ENCODE data around the gene GJB3. TPM values are rescaled to one million over a fixed set of nuclear protein-coding genes. Genes with fewer than 3 reads are reported as not detected.
"Not testable (repeated sequence)": the region's sequence is repeated elsewhere in the genome, so short reads cannot be mapped to it uniquely, and the experiment has no call there.

Gene GJB3
- total RNA-seq, 1 experiment from 2014 or later: 1.6 TPM

- no peak for DNase-seq (ENCODE audit: low spot score)
Measured at GRCh38 chr1:34785231-34785874, 4.3 kb downstream of the GJB3 start.

GRCh38 chr1:34785875-34786470 lies 5.0 kb downstream of the GJB3 start:
- no peak for DNase-seq (ENCODE audit: low spot score)

DNA sequence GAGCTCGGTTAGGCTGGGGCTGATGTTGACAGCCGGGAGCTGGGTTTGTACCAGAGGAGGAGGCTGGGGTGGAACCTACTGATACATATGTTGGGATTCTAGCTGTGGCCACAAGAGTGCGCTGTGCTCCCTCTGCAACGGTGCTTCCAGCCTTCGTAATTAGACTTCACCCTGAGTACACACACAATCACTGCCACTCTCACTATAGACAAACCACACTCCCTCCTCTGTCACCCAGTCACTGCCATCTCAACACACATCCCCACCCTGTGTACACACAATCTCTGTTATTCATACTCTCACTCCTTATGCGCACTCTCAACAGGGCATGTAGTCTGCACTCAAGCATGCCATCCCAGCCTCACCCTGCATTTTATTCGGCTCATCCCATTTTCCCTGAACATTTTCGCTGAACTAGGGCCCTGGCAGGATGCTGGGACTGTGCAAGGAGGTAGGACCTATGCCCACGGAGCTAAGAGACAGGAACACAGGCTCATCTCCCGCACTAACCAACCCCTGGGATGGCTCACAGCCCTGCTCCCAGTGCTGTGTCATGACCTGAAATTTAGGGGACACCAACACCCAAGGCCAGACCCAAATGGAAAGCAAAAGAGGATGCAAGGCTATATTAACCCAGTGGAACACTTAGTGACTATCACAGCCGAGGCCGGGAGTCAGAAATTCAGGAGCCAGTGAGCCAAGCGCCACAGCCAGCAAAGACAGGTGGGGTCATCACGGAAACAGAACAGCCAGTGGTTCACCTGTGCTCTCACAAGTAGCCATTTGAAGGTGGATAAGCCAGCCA lies 5.7 kb downstream of the GJB3 start:
- DNase-seq (ENCODE audit: low spot score): peak; percentile 57

DNA sequence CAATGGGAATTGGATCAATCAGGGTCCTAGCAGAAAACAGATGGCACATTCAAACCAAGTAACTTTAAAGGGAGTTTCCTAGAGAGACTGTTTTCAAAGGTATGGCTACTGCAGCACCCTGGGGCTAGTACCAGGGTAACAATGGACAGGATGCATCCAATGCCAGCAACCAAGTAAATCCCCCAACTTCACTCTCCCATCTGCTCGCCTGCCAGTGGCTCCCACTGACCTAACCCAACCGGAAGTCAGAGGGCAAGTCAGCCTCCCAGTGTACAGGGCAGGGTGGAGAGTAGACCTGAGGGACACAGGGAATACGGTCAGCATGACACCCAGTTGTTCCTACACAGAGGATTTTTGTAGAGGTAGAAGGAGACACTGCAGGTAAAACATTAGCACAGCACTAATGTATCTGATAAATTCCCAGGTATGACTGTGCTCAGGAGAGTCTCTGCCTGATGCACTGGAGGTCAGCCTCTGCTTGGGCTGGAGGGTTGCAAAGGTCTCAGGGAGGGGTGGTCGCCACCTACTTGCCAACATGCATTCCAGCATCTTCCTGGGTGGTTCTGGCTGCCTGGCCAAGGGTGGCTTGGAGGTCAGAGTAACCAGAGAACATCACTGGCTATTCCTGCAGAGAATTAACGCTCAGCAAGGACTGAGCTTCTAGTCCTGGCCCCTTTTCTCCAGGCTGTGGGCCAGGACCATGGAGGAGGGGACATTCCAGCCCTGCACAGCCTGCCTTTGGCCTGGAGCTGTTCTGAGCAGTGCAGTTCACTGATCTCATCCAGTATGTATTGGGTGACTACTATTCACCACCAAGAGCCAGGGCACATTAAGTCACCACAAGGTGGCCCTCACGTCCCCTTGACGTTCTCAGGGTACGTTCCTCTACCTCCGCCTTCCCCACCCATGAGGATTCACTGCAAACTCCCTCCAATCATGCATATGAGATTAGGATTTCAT lies 6.7 kb downstream of the GJB3 start:
- DNase-seq (ENCODE audit: low spot score): no peak

DNA sequence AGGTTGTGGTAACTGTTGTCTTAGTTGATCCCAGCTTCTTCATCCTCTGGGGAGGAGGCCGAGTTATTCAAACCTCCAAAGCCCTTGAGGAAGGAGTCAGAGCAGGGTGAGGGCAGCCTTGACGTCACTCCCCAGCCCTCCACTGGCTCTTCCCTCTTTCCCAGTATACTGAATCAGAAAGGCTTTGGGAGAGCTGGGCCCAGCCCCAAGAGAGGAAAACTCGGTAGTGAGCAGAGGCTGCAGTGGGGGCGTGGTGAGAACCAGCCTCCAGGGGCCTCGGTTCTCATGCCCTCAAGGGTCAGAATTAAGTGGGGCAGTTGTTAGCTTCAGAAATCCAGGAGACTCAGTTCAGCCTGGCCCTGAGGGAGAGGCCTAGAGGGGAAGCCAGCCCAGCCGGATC lies 10.0 kb downstream of the GJB3 start:
- no peak for DNase-seq (ENCODE audit: low spot score)

DNA sequence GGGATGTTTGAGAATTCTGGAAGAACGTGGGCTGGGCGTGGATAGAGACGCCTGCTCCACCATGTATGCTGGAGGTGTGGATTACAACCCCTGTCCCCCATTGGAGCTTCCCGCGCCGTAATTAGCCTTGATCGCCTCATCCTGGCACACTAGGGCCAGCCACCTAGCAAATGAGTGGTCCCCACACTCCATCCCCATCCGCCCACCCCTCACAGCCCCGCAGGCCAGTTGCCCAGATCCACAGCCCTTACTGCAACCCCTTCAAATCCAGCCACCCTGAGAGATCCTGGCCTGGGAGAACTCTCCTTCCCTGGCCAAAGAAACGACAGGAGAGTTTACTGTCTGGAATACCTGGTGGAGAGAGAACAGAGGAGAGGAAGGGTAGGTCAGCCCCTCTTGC lies 11.4 kb downstream of the GJB3 start:
- no peak for DNase-seq (ENCODE audit: low spot score)

- no peak for DNase-seq (ENCODE audit: low spot score)
Measured at GRCh38 chr1:34792868-34793727, 12.1 kb downstream of the GJB3 start, which contains the start of gene GJA4. TSS of gene GJA4 (plus strand) at chr1:34792999. CDS start at chr1:34794214, 1,215 bp downstream.

GRCh38 chr1:34794001-34794789 lies 13.2 kb downstream of the GJB3 start:
- DNase-seq (ENCODE audit: low spot score): no peak

- DNase-seq (ENCODE audit: low spot score): no peak
Measured at GRCh38 chr1:34794790-34795180, 13.8 kb downstream of the GJB3 start.

GRCh38 chr1:34795916-34796315 lies 14.9 kb downstream of the GJB3 start:
- DNase-seq (ENCODE audit: low spot score): no peak

GRCh38 chr1:34796990-34797389 lies 16.0 kb downstream of the GJB3 start:
- DNase-seq (ENCODE audit: low spot score): no peak

DNA sequence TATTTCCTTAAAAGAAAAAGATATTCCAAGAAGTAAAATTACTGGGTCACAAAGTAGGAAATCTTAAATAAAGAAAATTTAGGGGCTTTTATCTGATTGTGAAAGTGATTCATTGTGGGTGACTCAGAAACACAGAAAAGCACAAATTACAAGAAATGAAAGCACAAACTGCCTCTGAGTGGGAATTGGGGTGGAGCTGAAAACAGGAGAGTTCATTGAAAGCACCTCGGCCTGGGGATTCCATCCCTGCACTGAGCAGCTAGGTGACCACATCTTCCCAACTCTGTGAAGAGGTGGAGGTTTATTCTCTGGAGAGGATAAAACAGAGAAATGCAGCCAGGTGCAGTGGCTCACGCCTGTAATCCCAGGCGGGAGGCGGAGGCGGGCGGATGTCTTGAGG lies 19.2 kb downstream of the GJB3 start:
- peak; percentile 38 for DNase-seq (ENCODE audit: low spot score)

DNA sequence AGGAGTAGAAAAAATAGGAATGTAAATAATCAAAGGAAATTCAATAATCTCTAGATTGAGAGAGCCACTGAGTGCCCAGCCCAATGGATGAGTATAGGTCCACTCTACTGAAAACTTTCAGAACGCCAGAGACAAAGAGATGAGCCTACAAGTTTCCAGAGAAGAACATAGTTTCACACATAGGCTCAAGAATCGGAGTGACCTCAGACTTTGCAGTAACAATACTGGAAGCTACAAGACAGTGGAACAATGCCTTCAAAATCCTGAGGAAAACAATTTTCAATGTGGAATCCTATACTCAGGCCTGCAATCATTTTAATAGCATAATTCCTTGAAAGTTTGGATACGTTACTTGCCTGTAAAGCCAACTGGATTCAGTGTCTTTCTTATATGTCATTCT lies 22.8 kb downstream of the GJB3 start:
- DNase-seq (ENCODE audit: low spot score): no peak

DNA sequence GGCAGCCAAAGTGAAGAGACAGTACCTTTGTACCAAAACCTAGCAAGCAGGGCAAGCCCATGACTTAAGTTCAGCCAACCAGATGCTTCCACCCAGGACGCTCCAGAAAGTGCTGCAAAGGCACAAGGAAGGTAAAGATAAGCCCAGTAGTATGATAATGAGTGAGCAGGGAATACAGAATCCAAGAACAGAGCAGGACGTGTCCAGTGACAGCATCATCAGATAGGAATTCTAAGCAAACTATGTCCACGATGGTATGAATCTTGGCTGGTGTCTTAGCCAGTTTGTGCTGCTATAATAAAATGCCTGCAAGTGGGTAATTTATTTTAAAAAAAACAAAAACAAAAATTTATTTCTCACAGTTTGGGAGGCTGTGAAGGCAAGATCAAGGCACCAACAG lies 25.4 kb downstream of the GJB3 start:
- DNase-seq (ENCODE audit: low spot score): peak; percentile 6

DNA sequence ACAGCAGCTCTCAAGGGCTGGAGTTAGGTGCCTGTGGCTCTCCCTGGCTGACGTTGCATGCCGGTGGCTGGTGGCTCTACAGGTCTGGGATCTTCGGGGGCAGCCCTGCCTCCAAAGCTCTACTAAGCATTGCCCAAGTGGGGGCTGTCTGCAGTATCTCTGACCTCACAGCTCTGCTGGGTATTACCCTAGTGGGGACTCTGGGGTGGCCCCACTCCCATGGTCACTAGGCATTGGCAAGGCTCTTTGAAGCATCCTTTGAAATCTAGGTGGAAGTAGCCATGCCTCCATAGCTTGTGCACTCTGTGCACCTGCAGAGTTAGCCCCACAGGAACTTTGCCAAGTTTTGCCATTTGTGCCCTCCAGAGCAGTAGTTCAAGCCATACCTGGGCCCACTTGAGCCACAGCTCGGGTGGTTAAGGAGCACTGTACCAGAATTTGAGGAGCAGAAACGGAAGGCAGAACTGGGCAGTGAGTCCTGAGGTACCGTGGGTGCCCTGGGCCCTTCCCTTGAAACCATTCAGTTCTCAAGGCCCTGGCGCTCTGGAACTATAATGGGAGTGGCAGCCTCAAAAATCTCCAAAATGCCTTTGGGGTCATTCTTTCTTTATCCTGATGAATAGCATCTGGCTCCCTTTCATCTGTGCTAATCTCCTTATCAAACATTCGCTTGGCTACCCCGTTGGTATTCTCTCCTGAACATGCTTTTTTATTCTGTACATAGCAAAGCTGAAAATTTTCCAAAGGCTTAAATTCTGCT lies 27.2 kb downstream of the GJB3 start:
- DNase-seq (ENCODE audit: low spot score): no peak

DNA sequence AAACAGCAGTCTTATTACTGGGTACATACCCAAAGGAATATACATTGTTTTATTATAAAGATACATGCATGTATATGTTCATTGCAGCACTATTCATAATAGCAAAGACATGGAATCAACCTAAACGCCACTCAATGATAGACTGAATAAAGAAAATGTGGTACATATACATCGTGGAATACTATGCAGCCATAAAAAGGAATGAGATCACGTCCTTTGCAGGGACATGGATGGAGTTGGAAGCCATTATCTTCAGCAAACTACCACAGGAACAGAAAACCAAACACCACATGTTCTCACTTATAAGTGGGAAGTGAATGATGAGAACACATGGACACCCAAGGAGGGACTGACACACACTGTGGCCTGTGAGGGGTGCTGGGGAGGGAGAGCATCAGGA lies 29.8 kb downstream of the GJB3 start:
- DNase-seq (ENCODE audit: low spot score): not testable (repeated sequence)

GRCh38 chr1:34816332-34816731 lies 35.3 kb downstream of the GJB3 start:
- no peak for DNase-seq (ENCODE audit: low spot score)

DNA sequence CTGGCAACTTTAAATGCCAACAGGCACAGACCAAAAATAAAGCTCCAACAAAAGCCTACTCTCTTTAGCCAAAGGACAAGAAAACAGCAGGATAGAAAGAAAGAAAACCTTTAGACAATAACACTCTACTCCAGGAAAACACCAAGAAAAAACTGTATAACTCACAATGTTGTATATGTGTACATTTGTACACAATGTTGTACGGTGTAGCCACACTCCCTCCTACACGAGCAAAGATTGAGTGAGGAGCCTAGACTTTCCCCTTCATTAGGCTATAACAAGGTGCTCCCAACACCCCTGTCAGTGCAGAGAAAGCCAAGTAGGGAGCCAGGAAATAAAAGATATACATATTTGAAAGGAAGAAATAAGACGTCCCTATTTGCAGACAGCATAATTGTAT lies 35.8 kb downstream of the GJB3 start:
- no peak for DNase-seq (ENCODE audit: low spot score)

DNA sequence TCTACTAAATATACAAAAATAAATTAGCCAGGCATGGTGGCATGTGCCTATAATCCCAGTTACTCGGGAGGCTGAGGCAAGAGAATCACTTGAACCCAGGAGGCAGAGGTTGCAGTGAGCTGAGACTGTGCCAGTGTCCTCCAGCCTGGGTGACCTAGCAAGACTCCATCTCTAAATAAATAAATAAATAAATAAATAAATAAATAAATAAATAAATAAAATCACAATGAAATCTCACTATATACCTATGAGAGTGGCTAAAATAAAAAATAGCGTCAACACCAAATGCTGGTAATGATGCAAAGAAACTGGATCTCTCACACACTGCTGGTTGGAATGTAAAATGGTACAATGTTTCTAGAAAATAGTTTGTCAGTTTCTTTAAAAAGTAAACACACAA lies 37.8 kb downstream of the GJB3 start:
- DNase-seq (ENCODE audit: low spot score): not testable (repeated sequence)
